NCI-H446 treated with DMSO at 0.1 percent for 48 hours (cell line): ENCODE data around the gene ATP6V0D1.
"Not testable (repeated sequence)": the region's sequence is repeated elsewhere in the genome, so short reads cannot be mapped to it uniquely, and the experiment has no call there.

Experiments
- DNase-seq: peaks from one replicate; lab custom pipeline; 2025; lab: John Stamatoyannopoulos, UW

Gene ATP6V0D1

DNA sequence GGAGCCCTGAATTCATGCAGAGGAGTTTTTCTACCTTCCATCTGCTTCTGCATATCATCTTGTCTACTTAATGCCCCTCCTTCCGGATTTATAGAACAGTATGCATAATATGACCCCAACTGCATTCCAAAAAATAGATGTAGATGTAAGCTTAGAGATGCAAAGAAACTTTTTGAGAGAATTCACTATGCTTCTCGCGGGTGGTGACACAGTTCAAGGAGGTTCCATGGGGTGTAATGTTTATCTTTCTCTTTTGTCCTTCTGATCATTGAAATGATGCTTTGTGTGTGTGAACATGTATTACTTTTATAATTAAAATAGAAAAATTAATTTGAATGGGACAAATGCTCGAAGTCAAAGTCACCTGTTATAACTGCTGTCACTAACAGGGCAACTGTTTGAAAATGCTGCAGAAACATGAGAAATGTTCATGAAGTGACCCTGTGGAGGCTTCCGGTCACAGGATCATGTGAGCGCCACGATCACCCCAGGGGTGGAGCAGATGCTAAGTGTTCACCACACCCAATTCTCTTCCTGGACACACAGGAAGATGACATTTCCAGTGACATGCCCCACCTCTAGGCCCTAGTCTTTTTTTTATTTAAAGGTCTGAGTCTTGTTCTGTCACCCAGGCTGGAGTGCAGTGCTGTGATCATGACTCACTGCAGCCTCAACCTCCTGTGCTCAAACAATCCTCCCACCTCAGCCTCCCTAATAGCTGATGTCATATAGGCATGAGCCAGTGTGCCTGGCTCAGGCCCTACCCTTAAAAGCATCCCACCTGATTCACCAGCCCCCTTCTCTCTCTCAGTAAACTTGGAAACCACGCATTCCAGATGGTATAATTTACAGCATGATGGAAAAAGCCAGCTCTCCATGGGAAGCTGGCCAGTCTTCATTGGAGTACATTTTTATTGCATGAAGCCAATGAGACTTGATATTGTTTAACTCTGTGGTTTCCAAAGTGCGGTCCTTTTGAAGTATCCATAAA is 23.4 kb upstream of the ATP6V0D1 start:
- peak; percentile 47 for DNase-seq

GRCh38 chr16:67499106-67499505 is 18.1 kb upstream of the ATP6V0D1 start:
- DNase-seq = peak; percentile 78

DNA sequence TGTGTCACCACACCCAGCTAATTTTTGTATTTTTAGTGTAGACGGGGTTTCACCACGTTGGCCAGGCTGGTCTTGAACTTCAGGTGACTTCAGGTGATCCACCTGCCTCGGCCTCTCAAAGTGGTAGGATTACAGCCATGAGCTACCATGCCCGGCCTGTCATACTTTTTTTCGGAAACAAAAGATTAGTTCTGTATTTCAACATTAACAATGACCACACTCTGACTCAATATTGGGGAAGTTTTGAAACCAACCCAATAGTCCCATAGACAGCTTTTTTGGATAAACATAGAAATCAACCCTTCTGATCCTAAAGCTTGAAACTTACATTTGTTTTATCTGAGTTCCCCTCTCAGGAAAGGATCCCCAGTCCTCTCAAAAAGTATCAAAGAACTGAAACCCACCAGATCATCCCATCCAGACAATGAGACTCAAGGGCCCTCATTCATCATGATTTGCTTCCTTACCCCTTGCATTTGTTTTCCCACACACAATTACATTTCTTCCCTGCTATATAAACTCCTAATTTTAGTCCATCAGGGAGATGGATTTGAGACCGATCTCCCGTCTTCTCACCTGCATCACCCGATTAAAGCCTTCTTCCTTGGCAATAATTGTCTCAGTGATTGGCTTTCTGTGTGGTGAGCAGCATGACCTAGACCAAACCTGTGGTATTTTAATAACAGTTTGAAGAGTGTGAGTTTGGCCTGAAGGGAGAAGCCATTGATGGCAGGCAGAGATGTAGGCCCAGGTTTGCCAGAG is 9.6 kb upstream of the ATP6V0D1 start:
- DNase-seq = no peak

- DNase-seq = no peak
Measured at GRCh38 chr16:67489401-67490083, 8.6 kb upstream of the ATP6V0D1 start.

DNA sequence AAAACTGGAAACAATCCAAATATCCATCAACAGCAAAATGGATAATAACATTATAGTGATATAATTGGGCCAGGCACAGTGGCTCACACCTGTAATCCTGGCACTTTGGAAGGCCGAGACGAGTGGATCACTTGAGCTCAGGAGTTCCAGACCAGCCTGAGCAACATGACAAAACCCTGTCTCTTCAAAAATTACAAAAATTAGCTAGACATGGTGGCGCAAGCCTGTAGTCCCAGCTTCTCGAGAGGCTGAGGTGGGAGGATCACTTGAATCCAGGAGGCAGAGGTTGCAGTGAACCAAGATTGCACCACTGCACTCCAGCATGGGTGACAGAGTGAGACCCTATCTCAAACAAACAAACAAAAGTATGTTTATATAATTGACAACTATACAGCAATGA is 6.6 kb upstream of the ATP6V0D1 start:
- DNase-seq = not testable (repeated sequence)

DNA sequence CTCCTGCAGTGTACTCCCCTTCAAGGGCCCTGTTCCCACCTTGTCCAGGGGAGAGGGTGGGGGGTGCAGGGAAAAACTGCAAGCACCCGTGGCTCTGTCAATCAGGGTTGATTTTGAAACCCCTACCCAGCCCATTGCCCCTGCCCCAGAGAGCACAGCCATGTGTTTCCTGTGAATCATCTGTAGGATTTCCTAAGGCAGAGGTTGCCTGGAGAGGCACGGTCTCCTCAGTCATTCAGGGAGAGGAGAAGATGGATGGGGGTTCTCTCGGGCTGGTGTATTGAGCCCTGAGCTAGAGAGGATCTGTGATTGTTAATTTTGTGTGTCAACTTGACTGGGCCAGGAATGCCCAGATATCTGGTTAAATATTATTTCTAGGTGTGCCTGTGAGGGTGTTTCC is 5.8 kb upstream of the ATP6V0D1 start:
- no peak for DNase-seq

GRCh38 chr16:67483731-67484525 is 3.0 kb upstream of the ATP6V0D1 start:
- DNase-seq = no peak

DNA sequence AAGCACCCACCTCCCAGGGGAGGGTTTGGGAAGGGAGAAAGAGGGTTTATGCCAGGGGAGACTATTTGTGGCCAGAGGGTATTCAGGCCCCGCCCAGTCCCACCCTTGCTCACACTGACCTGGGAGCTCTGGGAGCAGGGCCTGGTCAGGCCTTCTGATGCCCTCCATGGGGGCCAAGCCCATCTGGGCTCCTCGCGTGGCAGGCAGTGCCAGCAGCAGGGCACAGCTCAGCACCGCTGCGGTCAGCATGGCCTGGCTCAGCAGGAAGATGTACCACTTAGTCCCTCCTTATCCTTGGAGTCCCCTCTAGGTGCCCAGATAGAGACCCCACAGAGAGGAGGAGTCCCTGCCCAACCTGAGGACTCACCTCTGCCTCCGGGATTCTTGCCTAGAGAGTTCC is 2.2 kb upstream of the ATP6V0D1 start, which contains the start of gene AGRP:
Gene AGRP, minus strand, starts transcription at position 398 of the 400 bp plus-strand sequence. Its CDS starts 149 bp downstream, at position 249.
- no peak for DNase-seq

DNA sequence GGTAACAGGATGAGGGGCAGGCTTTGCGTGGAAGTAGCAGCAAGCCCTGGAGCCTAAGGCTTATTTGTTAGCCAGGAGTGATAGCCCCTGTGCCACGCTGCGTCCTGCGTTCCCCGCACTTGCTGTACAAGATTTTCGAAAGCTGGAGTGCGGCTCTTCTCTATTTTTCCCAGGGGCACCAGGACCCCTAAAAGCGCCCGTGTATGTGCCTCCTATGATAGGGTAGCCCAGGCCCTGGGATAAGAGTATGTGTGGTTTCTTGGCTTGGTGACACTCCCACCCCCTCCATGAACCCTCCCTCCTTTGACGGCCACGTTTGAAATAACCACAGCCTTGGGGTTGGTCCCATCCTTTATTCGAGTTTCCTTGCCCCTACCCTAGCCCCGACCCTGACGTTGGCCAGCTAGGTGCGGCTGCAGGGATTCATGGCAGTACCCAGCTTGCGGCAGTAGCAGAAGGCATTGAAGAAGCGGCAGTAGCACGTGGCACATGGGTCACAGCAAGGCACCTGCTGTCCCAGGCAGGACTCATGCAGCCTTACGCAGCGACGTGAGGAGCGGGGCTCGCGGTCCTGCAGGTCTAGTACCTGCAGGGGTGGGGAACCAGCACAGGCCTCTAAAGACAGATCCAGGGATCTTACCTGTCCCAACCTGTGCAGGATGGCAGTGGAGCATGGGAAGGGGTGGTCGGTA is 1.4 kb upstream of the ATP6V0D1 start:
- DNase-seq = no peak

DNA sequence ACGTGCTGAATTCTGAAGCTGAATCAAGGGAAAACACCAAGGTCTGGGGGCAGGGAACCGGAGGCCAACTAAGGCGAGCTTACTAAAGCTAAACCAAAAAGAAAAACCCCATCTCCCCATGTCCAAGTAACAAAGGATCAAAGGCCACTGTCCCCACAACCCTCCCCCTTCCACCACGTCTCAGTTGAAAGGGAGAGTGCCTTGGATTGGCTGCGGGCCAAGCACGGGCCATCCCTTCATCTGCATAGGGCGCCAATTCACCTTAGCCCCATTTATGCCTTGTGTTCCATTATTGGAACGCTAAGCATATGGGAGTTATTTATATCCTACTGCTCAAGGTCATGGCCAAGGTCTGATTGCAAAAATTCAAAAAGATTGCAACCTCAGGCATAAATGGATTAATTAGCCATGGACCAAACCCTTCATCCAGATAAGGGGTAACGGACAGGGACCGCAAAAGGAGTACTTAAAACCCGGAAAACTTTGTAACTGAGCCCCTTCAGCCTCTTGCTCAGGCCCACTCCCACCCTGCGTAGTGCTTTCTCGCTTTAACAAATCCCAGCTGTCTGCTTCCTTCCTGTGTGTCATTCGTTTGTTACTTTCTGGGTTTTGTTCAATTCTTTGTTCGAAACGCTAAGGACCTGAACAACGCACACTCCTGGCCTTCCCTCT is 740 bp upstream of the ATP6V0D1 start:
- no peak for DNase-seq

DNA sequence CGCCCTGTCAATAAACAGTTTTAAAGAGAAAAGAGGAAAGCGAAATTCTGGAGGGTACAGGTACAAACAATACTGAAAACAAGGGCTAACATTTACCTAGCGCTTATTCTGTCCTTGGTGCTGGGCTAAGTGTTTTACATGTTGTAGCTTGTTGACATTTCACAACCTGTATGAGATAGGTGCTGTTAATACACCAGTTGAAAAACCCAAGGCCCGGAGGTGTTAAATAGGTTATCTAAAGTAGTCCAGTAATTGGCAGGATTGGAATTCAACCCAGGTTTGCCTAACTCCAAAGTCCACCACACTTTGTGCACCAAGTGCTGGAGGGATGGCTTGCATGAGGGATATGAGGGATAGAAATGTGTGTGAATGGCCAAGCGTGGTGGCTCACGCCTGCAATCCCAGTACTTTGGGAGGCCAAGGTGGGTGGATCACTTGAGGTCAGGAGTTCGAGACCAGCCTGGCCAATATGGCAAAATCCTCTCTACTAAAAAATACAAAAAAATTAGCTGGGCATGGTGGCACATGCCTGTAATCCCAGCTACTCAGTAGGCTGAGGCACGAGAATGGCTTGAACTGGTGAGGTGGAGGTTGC is 2.9 kb downstream of the ATP6V0D1 start:
- no peak for DNase-seq

GRCh38 chr16:67474551-67475455 is 6.2 kb downstream of the ATP6V0D1 start:
- DNase-seq = no peak

DNA sequence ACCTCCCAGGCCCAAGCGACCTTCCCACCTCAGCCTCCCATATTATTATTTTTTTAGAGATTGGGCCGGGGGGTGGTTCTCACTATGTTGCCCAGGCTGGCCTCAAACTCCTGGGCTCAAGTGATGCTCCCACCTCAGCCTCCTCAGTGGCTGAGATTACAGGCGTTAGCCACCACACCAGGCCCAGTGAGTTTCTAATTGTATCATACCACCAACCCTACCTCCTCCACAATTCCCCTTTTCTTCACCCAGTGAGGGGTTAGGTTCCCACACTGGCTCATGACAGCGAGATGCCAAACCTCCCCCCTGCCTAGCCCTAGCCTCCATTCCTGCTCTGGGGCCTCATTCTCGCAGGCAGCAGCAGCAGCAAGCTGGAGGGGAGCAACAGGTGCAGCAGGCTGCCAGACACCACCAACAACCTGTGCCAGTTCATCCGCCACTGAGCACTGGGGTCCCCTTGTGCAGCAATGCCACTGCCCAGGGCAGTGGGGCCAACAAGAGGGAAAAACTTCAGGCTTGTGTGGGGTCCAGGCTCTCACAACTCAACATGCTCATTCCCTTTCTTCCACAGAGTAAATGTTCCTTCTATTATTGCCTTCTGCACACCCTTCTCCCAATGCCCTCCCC is 9.1 kb downstream of the ATP6V0D1 start:
- no peak for DNase-seq

DNA sequence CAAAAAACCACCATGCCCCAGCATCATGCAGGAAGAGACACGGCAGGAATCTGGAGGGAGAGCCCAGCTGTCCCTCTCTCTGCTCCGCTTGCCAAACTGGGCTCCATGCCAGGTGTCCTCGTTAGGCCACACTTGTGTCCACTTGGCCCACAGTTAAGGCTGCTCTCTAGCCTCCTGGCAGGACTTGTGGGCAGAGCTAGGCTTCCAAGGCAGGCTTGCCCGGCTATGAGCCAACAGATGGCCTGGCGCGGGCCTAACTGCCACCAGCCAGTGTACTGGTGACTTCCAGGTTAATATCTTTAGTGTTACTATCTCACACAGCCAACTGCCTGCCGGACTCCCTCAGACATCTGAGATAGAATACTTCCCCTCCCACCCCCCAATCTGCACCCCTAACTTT is 10.6 kb downstream of the ATP6V0D1 start:
- DNase-seq = peak; percentile 28

DNA sequence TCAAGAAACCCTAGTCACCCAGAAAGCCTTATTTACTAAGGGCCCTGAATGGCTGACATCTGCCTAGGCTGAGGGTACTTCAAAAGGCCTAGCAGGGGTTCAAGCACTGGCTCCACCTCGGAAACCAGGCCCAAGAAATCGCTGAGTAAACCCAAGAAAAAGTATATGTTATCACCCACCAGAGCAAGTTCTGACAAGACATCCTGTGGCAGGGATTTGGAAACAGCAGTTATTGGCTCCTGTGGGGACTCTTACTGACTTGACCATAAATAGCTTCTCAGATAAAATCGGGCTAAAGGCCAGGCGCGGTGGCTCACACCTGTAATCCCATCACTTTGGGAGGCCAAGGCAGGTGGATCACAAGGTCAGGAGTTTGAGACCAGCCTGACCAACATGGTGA is 12.2 kb downstream of the ATP6V0D1 start:
- DNase-seq = no peak

- DNase-seq = no peak
Measured at GRCh38 chr16:67466581-67466980, 14.4 kb downstream of the ATP6V0D1 start.

GRCh38 chr16:67464565-67464964 is 16.4 kb downstream of the ATP6V0D1 start:
- no peak for DNase-seq

- no peak for DNase-seq
Measured at GRCh38 chr16:67463691-67464090, 17.3 kb downstream of the ATP6V0D1 start.
